GM19023 (cell line): Measurements from ENCODE around the gene RAF1.
"Not testable (repeated sequence)": the region's sequence is repeated elsewhere in the genome, so short reads cannot be mapped to it uniquely, and the experiment has no call there.

ENCODE experiments used
- ATAC-seq: cut with Tn5 transposase; IDR thresholded peaks from one replicate; pipeline ENCODE4 v1.9.1; 2021; ENCODE audit warnings: mild to moderate bottlenecking, moderate library complexity; ENCODE audit not compliant: unreplicated experiment

Gene RAF1

GRCh38 chr3:12643724-12644123 lies 20.2 kb downstream of the RAF1 start:
- ATAC-seq = no peak

GRCh38 chr3:12643010-12643380 lies 20.9 kb downstream of the RAF1 start:
- ATAC-seq = no peak

GRCh38 chr3:12640853-12641252 lies 23.1 kb downstream of the RAF1 start:
- not testable (repeated sequence) for ATAC-seq

GRCh38 chr3:12638105-12638504 lies 25.8 kb downstream of the RAF1 start:
- no peak for ATAC-seq

- no peak for ATAC-seq
These were observed 30.8 kb downstream of the RAF1 start for GRCh38 chr3:12633108-12633507.

GRCh38 chr3:12632523-12632922 lies 31.4 kb downstream of the RAF1 start:
- ATAC-seq = no peak

- ATAC-seq = not testable (repeated sequence)
These were observed 33.1 kb downstream of the RAF1 start for GRCh38 chr3:12630843-12631242.

- ATAC-seq = no peak
These were observed 33.6 kb downstream of the RAF1 start for GRCh38 chr3:12630292-12630691.

- ATAC-seq = no peak
These were observed 34.4 kb downstream of the RAF1 start for GRCh38 chr3:12629560-12629959.

- no peak for ATAC-seq
These were observed 35.1 kb downstream of the RAF1 start for GRCh38 chr3:12628813-12629212.

- no peak for ATAC-seq
These were observed 36.5 kb downstream of the RAF1 start for GRCh38 chr3:12627370-12627769.

GRCh38 chr3:12624964-12625363 lies 39.0 kb downstream of the RAF1 start:
- ATAC-seq = not testable (repeated sequence)

GRCh38 chr3:12624056-12624455 lies 39.9 kb downstream of the RAF1 start:
- no peak for ATAC-seq

GRCh38 chr3:12622335-12622734 lies 41.6 kb downstream of the RAF1 start:
- no peak for ATAC-seq

- no peak for ATAC-seq
These were observed 43.2 kb downstream of the RAF1 start for GRCh38 chr3:12620729-12621128.

- no peak for ATAC-seq
These were observed 43.6 kb downstream of the RAF1 start for GRCh38 chr3:12620305-12620704.

- ATAC-seq = no peak
These were observed 45.5 kb downstream of the RAF1 start for GRCh38 chr3:12618426-12618825.

GRCh38 chr3:12615266-12615665 lies 48.7 kb downstream of the RAF1 start:
- ATAC-seq = no peak

- no peak for ATAC-seq
These were observed 50.7 kb downstream of the RAF1 start for GRCh38 chr3:12613250-12613649.

GRCh38 chr3:12612514-12613226 lies 51.2 kb downstream of the RAF1 start:
- ATAC-seq = no peak

- no peak for ATAC-seq
These were observed 52.8 kb downstream of the RAF1 start for GRCh38 chr3:12611117-12611516.

- no peak for ATAC-seq
These were observed 55.5 kb downstream of the RAF1 start for GRCh38 chr3:12608376-12608775.

GRCh38 chr3:12603969-12604368 lies 59.9 kb downstream of the RAF1 start:
- no peak for ATAC-seq
